D721Med (cell line): ENCODE results near the gene FAM110A.
"Not testable (repeated sequence)": the region's sequence is repeated elsewhere in the genome, so short reads cannot be mapped to it uniquely, and the experiment has no call there.

Source experiments
- DNase-seq: peaks from one replicate; pipeline ENCODE4 v3.0.0; 2011; ENCODE audit warnings: low spot score; ENCODE audit not compliant: insufficient read length
- FAIRE-seq: peaks from 2 replicates; lab custom pipeline; 2011; peaks lifted over from hg19 to GRCh38; lab: Jason Lieb, UNC
- CTCF ChIP-seq: IDR thresholded peaks from 2 replicates; pipeline ENCODE4 v1.5.1; 2012; ENCODE audit warnings: mild to moderate bottlenecking, control low read depth; ENCODE audit not compliant: insufficient read depth; ENCODE audit errors: missing control alignments

FAM110A gene

GRCh38 chr20:833450-834150 is at the start of gene FAM110A:
TSS of gene FAM110A (plus strand) at chr20:833715. CDS start at chr20:844805, 11,090 bp downstream.
- no peak for TF ChIP-seq CTCF
- no peak for FAIRE-seq
- peak; percentile 38 for DNase-seq

GRCh38 chr20:787825-788224 is 45.7 kb upstream of the FAM110A start:
- FAIRE-seq: no peak
- no peak for DNase-seq
- TF ChIP-seq CTCF: no peak

DNA sequence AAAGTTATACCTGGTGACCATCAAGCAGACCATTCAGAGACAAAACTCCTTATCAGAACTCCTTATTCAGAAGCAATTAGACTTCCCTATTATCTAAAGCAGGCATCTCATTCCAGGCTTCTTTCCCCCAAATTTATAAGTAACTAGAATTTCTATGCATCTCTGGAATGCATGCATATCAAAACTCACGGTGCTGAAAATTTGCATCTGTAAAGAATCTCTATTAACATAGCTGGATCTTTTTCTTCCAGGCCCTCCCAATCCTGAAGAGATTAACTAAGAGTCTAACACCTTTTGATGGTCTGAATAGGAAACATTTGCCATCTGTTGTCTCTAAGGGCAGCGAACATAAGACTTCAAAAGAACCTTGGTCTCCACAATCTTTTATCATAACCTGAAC is 42.5 kb upstream of the FAM110A start:
- no peak for FAIRE-seq
- TF ChIP-seq CTCF: no peak
- no peak for DNase-seq

DNA sequence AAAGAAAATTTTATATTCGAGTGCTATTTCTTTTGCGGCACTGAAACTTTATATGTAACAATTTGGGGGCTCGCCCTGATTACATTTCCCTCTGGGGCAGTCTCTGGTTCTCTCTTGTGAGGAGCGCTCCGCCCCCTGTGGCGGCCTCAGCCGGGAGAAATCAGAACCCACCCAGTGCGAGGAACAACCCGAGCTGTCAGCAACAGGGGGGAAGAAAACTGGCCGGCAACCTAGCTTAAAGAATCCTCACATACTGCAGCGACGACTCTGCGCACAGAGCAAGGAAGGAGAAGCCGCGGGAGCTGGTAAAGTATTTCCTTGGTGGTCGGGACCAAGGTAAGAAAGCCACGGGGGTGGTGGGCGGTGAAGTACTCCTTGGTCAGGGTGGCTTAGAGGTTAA is 41.3 kb upstream of the FAM110A start:
- TF ChIP-seq CTCF: no peak
- DNase-seq: no peak
- no peak for FAIRE-seq

DNA sequence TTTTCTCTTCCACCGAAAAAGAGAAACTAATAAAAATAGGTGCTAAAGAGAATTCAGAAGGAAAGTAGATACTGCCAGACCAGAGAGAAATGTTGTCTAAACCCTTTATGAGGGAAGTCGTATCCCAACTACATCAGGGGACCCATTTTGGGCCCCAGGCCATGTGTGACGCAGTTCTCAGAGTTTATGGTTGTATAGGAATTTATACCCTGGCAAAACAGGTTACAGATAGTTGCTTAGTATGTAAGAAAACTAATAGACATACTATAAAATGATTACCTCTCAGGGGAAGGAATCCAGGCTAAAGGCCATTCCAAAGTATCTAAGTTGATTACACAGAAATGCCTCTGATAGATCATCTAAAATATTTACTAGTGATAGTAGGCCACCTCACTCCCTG is 36.6 kb upstream of the FAM110A start:
- no peak for TF ChIP-seq CTCF
- FAIRE-seq (no peak), DNase-seq (no peak)

GRCh38 chr20:798746-799145 is 34.8 kb upstream of the FAM110A start:
- not testable (repeated sequence) for FAIRE-seq, DNase-seq

- DNase-seq, FAIRE-seq: not testable (repeated sequence)
Observed at GRCh38 chr20:800026-800425, 33.5 kb upstream of the FAM110A start.

GRCh38 chr20:801678-802077 is 31.8 kb upstream of the FAM110A start:
- TF ChIP-seq CTCF: no peak
- DNase-seq: no peak
- no peak for FAIRE-seq
